NCI-H1105 treated with DMSO at 0.1 percent for 48 hours (cell line): ENCODE results near the gene BNC1.
"Not testable (repeated sequence)": the region's sequence is repeated elsewhere in the genome, so short reads cannot be mapped to it uniquely, and the experiment has no call there.

Source experiments
- DNase-seq: peaks from one replicate; lab custom pipeline; 2025; lab: John Stamatoyannopoulos, UW

BNC1 gene

DNA sequence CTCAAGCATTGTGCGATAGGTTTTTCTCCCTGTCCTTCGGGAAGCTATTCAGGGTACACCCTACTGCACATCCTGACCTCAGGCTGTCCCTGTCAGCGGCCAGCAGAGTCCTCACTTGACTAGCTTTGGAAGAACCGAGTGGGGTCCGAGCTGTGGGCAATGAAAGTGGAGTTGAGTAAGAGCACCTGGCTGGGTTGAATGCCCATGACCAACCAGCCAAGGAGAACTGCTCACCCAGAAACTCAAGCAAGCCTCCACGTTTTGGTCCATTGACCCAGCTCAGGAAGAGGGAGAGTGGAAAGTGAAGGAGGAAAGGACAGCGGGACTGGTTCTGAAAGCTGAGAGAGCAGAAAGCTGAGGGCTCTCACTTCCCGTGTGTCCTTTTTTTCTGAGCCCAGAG is 40.8 kb downstream of the BNC1 start:
- DNase-seq, result no peak

DNA sequence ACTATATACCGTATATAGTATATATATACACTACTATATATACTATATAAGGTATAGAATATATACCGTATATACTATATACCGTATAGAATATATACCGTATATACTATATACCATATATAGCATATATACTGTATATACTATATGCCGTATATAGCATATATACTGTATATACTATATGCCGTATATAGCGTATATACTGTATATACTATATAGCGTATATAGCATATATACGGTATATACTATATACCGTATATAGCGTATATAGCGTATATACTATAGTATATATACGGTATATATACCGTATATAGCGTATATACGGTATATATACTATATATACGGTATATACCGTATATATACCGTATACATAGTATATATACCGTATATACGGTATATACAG is 54.2 kb downstream of the BNC1 start:
- DNase-seq, result no peak

- DNase-seq, result no peak
Observed at GRCh38 chr15:83225449-83225848, 59.0 kb downstream of the BNC1 start.

DNA sequence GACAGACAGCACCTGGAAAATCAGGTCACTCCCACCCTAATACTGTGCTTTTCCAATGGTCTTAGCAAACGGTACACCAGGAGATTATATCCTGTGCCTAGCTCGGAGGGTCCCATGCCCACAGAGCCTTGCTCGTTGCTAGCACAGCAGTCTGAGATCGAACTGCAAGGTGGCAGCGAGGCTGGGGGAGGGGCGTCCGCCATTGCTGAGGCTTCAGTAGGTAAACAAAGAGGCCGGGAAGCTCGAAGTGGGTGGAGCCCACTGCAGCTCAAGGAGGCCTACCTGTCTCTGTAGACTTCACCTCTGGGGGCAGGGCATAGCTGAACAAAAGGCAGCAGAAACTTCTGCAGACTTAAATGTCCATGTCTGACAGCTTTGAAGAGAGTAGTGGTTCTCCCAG is 62.7 kb downstream of the BNC1 start:
- not testable (repeated sequence) for DNase-seq

DNA sequence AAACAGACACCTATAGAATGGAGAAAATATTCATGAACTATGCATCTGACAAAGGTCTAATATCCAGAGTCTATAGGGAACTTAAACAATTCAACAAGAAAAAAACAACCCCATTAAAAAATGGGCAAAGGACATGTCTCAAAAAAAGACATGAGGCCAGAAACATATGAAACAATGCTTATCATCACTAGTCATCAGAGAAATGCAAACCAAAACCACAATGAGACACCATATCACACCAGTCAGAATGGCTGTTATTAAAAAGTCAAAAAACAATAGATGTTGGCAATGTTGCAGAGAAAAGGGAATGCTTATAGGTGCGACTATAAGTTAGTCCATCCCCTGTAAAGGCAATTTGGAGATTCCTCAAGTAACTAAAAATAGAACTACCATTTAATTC is 65.4 kb downstream of the BNC1 start:
- no peak for DNase-seq

DNA sequence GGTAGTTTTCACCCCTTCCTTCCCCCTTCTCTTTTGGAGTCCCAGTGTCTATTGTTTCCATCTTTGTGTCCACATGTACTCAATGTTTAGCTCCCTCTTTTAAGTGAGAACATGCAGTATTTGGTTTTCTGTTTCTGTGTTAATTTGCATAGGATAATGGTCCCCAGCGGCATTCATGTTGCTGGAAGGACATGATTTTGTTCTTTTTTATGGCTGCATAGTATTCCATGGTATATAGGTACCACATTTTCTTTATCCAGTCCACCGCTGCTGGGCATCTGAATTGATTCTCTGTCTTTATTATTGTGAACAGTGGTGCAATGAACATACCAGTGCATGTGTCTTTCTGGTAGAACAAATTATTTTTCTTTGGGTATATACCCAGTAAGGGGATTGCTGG is 69.2 kb downstream of the BNC1 start:
- DNase-seq, result no peak

GRCh38 chr15:83210619-83211018 is 73.8 kb downstream of the BNC1 start:
- DNase-seq, result no peak

DNA sequence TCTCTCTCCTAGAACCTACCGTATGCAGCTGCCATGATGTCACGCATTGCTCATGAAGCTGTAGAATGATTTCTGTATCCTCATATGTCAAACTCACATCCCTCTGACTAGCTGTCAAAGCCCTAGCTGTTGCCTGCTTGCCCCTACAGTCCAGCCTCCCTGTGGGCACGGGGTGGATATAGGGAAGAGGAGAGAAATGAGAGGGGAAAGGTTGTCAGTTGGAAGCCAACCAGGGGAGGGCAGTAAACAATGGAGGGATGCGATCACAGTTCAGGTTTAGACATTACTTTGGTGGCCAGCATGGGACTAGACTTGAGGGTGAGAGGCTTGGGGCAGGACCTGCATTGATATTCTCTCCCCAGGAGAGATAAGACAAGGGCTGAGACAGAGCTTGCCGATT is 75.1 kb downstream of the BNC1 start:
- DNase-seq, result no peak

- DNase-seq, result no peak
Observed at GRCh38 chr15:83208367-83208661, 76.2 kb downstream of the BNC1 start.

- DNase-seq, result peak; percentile 44
Observed at GRCh38 chr15:83207660-83208366, 76.7 kb downstream of the BNC1 start, which contains the start of gene HDGFL3. HDGFL3 (minus strand) TSS chr15:83207823; CDS start chr15:83207414, 409 bp downstream.

DNA sequence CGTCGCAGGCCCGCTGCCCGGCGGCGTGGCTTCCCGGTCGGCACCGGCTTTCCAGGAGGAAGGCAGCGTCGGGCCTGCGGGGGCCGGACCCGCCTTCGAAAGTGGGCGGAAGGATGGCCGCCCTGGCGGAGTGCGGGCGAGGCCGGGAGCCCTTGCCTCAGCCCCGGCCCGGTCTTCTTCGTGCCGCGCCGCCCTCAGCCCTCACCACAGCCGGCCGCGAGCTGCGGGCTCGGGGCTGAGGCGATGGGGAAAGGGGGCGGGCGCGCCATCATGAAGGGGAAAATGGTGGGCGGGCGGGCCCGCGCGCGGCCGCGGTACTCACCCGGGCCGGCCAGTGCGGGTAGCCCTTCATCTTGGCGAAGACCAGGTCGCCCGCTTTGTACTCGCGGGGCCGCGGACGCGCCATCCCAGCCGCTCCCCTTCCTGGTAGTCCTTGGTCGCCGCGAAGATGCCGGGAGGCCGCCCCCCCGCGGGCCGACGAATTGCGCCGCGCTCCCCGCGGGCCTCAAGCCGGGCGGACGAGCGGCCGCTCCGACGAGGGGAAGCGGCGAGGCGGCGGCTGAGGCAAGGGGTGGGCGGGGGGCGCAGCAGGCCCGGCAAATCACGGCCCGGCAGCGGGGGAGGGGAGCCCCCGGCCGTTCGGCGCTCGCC is 77.3 kb downstream of the BNC1 start:
- no peak for DNase-seq

- DNase-seq, result peak; percentile 2
Observed at GRCh38 chr15:83206526-83207008, 77.9 kb downstream of the BNC1 start.
